OCI-LY1 (cell line): ENCODE data around the gene RABGAP1L.

ENCODE experiments used
- H2AFZ ChIP-seq: fragments of 200-600 bp; sonication (generic), shearing (Covaris generic); 2 replicates; pipeline ENCODE4 v1.6.0; 2014; ENCODE audit warnings: antibody characterized with exemption, mild to moderate bottlenecking, low read length
- H3F3A ChIP-seq: fragments of 200-600 bp; sonication (generic), shearing (Covaris generic); 2 replicates; pipeline ENCODE4 v1.6.0; 2014; ENCODE audit warnings: mild to moderate bottlenecking, antibody characterized with exemption, low read length, moderate library complexity; ENCODE audit not compliant: insufficient read depth
- H3K27ac ChIP-seq: fragments of 200-600 bp; sonication (generic); 2 replicates; pipeline ENCODE4 v1.5.1; 2014; ENCODE audit warnings: low read length, mixed run types, mild to moderate bottlenecking, low read depth; ENCODE audit not compliant: poor library complexity, severe bottlenecking
- H3K27me3 ChIP-seq: fragments of 200-600 bp; sonication (generic); 2 replicates; pipeline ENCODE4 v1.6.0; 2014; ENCODE audit warnings: antibody characterized with exemption, mild to moderate bottlenecking, low read length, moderate library complexity; ENCODE audit not compliant: insufficient read depth
- H3K36me3 ChIP-seq: fragments of 200-600 bp; sonication (generic); 2 replicates; pipeline ENCODE4 v1.6.1; 2014; ENCODE audit warnings: mild to moderate bottlenecking, antibody characterized with exemption, low read length, moderate library complexity, mixed read lengths; ENCODE audit not compliant: insufficient read depth
- H3K4me1 ChIP-seq: fragments of 200-600 bp; sonication (generic); 2 replicates; pipeline ENCODE4 v1.5.1; 2014; ENCODE audit warnings: mild to moderate bottlenecking, low read length, moderate library complexity; ENCODE audit not compliant: insufficient read depth, severe bottlenecking
- H3K4me2 ChIP-seq: fragments of 200-600 bp; sonication (generic), shearing (Covaris generic); 2 replicates; pipeline ENCODE4 v1.6.1; 2014; ENCODE audit warnings: low read length
- H3K4me3 ChIP-seq: fragments of 200-600 bp; sonication (generic); 2 replicates; pipeline ENCODE4 v1.5.1; 2014; ENCODE audit warnings: low read length, low read depth, mild to moderate bottlenecking, mixed read lengths; ENCODE audit not compliant: poor library complexity, severe bottlenecking
- H3K79me2 ChIP-seq: fragments of 200-600 bp; shearing (Covaris generic); 2 replicates; pipeline ENCODE4 v1.6.1; 2016; ENCODE audit warnings: mixed run types, low read length, mixed read lengths; ENCODE audit not compliant: insufficient read depth
- H3K9ac ChIP-seq: fragments of 200-600 bp; sonication (generic), shearing (Covaris generic); 2 replicates; pipeline ENCODE4 v1.6.1; 2014; ENCODE audit warnings: mild to moderate bottlenecking, low read length, mixed read lengths
- H3K9me2 ChIP-seq: fragments of 200-600 bp; sonication (generic), shearing (Covaris generic); 2 replicates; pipeline ENCODE4 v1.6.1; 2014; ENCODE audit warnings: low read depth, mild to moderate bottlenecking, low read length, mixed read lengths
- H3K9me3 ChIP-seq: fragments of 200-600 bp; shearing (Covaris generic); 2 replicates; pipeline ENCODE4 v1.6.1; 2014; ENCODE audit warnings: low read length, mixed read lengths
- H4K20me1 ChIP-seq: fragments of 200-600 bp; sonication (generic), shearing (Covaris generic); 2 replicates; pipeline ENCODE4 v1.6.0; 2016; ENCODE audit warnings: mild to moderate bottlenecking, low read length; ENCODE audit not compliant: insufficient read depth
- EZH2 ChIP-seq: fragments of 200-600 bp; sonication (generic), shearing (Covaris generic); IDR thresholded peaks from 2 replicates; pipeline ENCODE4 v1.8.0; 2017; ENCODE audit warnings: borderline replicate concordance, mixed run types, mild to moderate bottlenecking, antibody characterized with exemption, low read length, moderate library complexity, mixed read lengths
- TF ChIP-seq, protein P1 (sequence below): fragments of 200-600 bp; sonication (generic), shearing (Covaris generic); IDR thresholded peaks from 2 replicates; pipeline ENCODE4 v1.5.1; 2017; ENCODE audit warnings: mild to moderate bottlenecking, antibody characterized with exemption, low read length, moderate library complexity, mixed read lengths

RABGAP1L gene

DNA sequence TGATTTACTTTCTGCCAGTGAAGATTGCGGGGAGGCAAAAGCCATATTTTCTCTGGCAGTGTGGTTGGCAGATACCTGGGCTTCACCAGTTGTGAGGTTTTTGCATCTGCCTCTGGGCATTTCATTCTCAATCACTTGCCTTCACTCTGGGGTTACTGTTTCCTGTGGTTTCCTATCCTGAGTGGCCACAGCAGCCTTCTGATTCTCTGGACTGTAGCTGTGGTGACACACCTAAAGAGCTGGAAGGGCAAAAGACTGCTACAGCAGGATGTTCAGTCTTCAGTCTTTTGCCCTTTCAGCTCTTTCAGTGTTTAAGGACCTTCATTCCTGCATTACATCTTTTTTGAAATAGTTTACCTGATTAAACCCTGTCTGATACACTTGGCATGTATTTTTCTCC, 237.9 kb downstream of the RABGAP1L start:
- Histone ChIP-seq H3K4me3 (no peak overlapping the region), H2AFZ (no peak overlapping the region), H3K4me1 (no peaks in the 10 kb centered on the region), H3K4me2 (no peak overlapping the region), H3K36me3 (peaks cover 78% of the 10 kb centered on the region), H3K9me3 (no peaks in the 10 kb centered on the region), H3K9me2 (no peaks in the 10 kb centered on the region), H3K79me2 (no peaks in the 10 kb centered on the region), H3F3A (no peaks in the 10 kb centered on the region), H3K27me3 (no peaks in the 10 kb centered on the region), H4K20me1 (no peaks in the 10 kb centered on the region), H3K9ac (no peak overlapping the region), H3K27ac (no peak overlapping the region)
- no peak for TF ChIP-seq EZH2
- TF ChIP-seq, protein P1, sequence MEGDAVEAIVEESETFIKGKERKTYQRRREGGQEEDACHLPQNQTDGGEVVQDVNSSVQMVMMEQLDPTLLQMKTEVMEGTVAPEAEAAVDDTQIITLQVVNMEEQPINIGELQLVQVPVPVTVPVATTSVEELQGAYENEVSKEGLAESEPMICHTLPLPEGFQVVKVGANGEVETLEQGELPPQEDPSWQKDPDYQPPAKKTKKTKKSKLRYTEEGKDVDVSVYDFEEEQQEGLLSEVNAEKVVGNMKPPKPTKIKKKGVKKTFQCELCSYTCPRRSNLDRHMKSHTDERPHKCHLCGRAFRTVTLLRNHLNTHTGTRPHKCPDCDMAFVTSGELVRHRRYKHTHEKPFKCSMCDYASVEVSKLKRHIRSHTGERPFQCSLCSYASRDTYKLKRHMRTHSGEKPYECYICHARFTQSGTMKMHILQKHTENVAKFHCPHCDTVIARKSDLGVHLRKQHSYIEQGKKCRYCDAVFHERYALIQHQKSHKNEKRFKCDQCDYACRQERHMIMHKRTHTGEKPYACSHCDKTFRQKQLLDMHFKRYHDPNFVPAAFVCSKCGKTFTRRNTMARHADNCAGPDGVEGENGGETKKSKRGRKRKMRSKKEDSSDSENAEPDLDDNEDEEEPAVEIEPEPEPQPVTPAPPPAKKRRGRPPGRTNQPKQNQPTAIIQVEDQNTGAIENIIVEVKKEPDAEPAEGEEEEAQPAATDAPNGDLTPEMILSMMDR: no peak

- Histone ChIP-seq H3K27me3 (no peaks in the 10 kb centered on the region), H3K9ac (no peak overlapping the region), H3K4me3 (no peak overlapping the region), H3K4me2 (no peak overlapping the region), H3K9me3 (no peaks in the 10 kb centered on the region), H3F3A (no peaks in the 10 kb centered on the region), H3K36me3 (peaks cover 75% of the 10 kb centered on the region), H3K4me1 (no peaks in the 10 kb centered on the region), H3K79me2 (no peaks in the 10 kb centered on the region), H2AFZ (no peak overlapping the region), H3K9me2 (no peaks in the 10 kb centered on the region), H3K27ac (no peak overlapping the region), H4K20me1 (no peaks in the 10 kb centered on the region)
- TF ChIP-seq EZH2: no peak
- TF ChIP-seq, protein P1: no peak
These were observed 238.9 kb downstream of the RABGAP1L start for GRCh38 chr1:174398246-174398645.

- H3K9me2 ChIP-seq: no peaks in the 10 kb centered on the region
- H3K4me3 ChIP-seq: no peak overlapping the region
- H3K9me3 ChIP-seq: no peaks in the 10 kb centered on the region
- H3K27me3 ChIP-seq: no peaks in the 10 kb centered on the region
- H4K20me1 ChIP-seq: no peaks in the 10 kb centered on the region
- no peaks in the 10 kb centered on the region for H3K79me2 ChIP-seq
- H3K4me1 ChIP-seq: no peaks in the 10 kb centered on the region
- H3K9ac ChIP-seq: no peak overlapping the region
- no peaks in the 10 kb centered on the region for H3F3A ChIP-seq
- no peak overlapping the region for H3K27ac ChIP-seq
- TF ChIP-seq, protein P1: no peak
- TF ChIP-seq EZH2: no peak
- no peak overlapping the region for H3K4me2 ChIP-seq
- no peak overlapping the region for H2AFZ ChIP-seq
- peaks cover 66% of the 10 kb centered on the region for H3K36me3 ChIP-seq
These were observed 239.9 kb downstream of the RABGAP1L start for GRCh38 chr1:174399211-174399610.
